Measurements from ENCODE around the gene KIAA0319L. TPM values are rescaled to one million over a fixed set of nuclear protein-coding genes. Genes with fewer than 3 reads are reported as not detected.

KIAA0319L gene
- total RNA-seq, 4 donors from 2014 or later: 91.7 to 112 (median 97.6) TPM

DNA sequence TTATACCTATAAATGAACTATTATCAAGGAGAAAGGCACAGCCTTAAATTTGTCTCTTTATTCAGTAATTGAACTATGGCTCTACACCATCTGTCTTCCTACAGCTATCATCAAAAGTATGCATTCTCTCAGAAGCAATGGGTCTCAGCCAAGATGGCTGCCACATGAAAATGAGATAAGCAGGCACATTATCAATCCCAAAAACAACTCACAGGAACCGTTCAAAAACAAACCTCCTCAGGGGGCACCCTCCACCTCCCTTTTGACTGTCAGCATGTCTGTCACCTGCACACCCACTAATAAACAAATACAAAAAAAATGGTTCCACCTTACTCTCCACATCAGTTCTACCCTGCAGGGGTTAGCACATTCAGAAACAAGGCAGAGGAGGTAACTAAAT is 23.6 kb downstream of the KIAA0319L start:
- Histone ChIP-seq H3K4me1 (peaks cover 0 to 23% (median 7%) of the 10 kb centered on the region in 4 donors), H3K4me3 (no peak overlapping the region), H3K9me3 (no peaks in the 10 kb centered on the region), H3K36me3 (peaks cover 0 to 4% (median 2%) of the 10 kb centered on the region in 4 donors), H3K27ac (no peak overlapping the region), H3K27me3 (no peaks in the 10 kb centered on the region)
- no peak for DNase-seq
- intact Hi-C loops (cut with DNase I; ENCODE audit: low total_unique reads): no loop called here
- in situ Hi-C loops (cut with MboI; ENCODE audit: low pct_ligation_motif_present in 1 of 4, low pct_unique_long_range_greater_than_20kb in 1 of 4, low sequenced_read_pairs in 3 of 4): no loop called here
- TF ChIP-seq POLR2AphosphoS5 (IDR thresholded peaks at IDR 0.05) (no peak), POLR2A (IDR thresholded peaks at IDR 0.05) (no peak), EP300 (IDR thresholded peaks at IDR 0.05; ENCODE audit: low read depth) (no peak)
- TF ChIP-seq, protein P1, sequence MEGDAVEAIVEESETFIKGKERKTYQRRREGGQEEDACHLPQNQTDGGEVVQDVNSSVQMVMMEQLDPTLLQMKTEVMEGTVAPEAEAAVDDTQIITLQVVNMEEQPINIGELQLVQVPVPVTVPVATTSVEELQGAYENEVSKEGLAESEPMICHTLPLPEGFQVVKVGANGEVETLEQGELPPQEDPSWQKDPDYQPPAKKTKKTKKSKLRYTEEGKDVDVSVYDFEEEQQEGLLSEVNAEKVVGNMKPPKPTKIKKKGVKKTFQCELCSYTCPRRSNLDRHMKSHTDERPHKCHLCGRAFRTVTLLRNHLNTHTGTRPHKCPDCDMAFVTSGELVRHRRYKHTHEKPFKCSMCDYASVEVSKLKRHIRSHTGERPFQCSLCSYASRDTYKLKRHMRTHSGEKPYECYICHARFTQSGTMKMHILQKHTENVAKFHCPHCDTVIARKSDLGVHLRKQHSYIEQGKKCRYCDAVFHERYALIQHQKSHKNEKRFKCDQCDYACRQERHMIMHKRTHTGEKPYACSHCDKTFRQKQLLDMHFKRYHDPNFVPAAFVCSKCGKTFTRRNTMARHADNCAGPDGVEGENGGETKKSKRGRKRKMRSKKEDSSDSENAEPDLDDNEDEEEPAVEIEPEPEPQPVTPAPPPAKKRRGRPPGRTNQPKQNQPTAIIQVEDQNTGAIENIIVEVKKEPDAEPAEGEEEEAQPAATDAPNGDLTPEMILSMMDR (IDR thresholded peaks at IDR 0.05): no peak
- 66% methylated on average over 1 of the region's 1 CpG; no CpG with 5 or more reads in 1 of the 2 donors for WGBS, 2 donors (ENCODE audit: low coverage in 1 of 2)

DNA sequence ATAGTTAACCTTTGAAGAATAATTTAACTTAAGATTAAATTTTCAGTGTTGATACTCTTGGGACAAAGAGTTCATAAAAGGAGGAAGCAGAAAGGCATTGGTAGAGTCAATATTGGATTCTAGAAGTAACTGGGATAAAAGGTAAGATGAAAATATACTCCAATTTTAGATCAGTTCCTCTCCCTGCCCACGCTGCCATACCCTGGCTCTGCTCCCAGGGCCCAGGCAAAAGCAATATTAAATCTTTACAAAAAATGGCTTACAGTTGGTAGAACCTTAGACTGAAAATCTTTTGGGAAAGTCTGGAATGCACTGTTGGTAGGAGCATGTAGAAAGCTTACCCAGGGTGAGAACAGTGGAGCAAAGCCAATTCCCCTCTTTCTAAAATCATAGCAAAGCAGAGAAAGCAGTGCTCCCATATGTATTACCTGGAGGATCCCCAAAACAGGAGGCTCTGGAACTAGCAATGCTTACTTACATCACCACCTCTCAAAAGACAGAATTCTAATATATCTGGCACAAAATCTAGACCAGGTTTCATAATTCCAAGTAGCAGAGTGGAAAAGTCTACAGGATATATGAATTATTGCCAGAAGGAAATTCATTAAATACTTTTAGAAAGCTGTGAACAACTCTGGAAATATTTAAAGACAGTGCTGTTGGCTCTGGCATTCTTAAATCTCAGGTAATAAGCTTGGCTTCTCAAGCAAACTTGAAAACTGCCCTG is 24.5 kb downstream of the KIAA0319L start:
- in situ Hi-C loops (cut with MboI; ENCODE audit: low pct_ligation_motif_present in 1 of 4, low pct_unique_long_range_greater_than_20kb in 1 of 4, low sequenced_read_pairs in 3 of 4): no loop called here

DNA sequence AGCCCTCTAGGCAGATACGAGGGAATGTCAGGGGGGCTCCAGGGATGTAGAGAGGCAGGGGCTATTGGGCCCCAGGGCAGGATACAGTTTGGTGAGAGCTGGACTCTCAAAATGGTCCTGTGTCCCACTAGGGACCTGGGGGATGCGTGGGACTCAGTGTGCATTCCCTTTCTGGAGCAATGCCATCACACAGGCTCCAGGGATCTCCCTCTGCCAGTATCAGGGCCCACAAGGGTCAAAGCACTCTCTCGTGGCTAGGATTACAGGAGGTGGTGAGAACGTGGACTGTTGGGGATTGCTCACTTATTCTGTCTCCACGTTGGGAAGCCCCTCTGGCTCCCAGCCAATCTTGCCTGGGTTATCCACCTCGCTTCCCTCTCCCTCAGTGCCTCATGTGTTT is 25.8 kb downstream of the KIAA0319L start:
- in situ Hi-C loops (cut with MboI; ENCODE audit: low pct_ligation_motif_present in 1 of 4, low pct_unique_long_range_greater_than_20kb in 1 of 4, low sequenced_read_pairs in 3 of 4): no loop called here
- intact Hi-C loops (cut with DNase I; ENCODE audit: low total_unique reads): no loop called here
- Histone ChIP-seq H3K27me3 (no peaks in the 10 kb centered on the region), H3K9me3 (no peaks in the 10 kb centered on the region), H3K36me3 (peaks cover 0 to 4% (median 2%) of the 10 kb centered on the region in 4 donors), H3K4me1 (peaks cover 0 to 7% (median 0%) of the 10 kb centered on the region in 4 donors), H3K4me3 (no peak overlapping the region), H3K27ac (no peak overlapping the region)
- TF ChIP-seq, protein P1 (IDR thresholded peaks at IDR 0.05): no peak
- no peak for TF ChIP-seq POLR2A (IDR thresholded peaks at IDR 0.05)
- WGBS, 2 donors (ENCODE audit: low coverage in 1 of 2): 52 to 93% methylated on average over 2 to 6 of the region's 6 CpGs
- DNase-seq: no peak

More for the DNA sequence above, 24.5 kb downstream of the KIAA0319L start:
- peaks cover 0 to 14% (median 2%) of the 10 kb centered on the region in 4 donors for H3K4me1 ChIP-seq
- TF ChIP-seq POLR2AphosphoS5 (IDR thresholded peaks at IDR 0.05): no peak
- no peak for TF ChIP-seq POLR2A (IDR thresholded peaks at IDR 0.05)
- TF ChIP-seq, protein P1 (IDR thresholded peaks at IDR 0.05): no peak
- TF ChIP-seq EP300 (IDR thresholded peaks at IDR 0.05; ENCODE audit: low read depth): no peak
- 88% methylated on average over 1 of the region's 1 CpG for WGBS, 2 donors (ENCODE audit: low coverage in 1 of 2)
- H3K9me3 ChIP-seq: no peaks in the 10 kb centered on the region
- H3K36me3 ChIP-seq: peaks cover 0 to 4% (median 2%) of the 10 kb centered on the region in 4 donors
- no peak overlapping the region for H3K27ac ChIP-seq
- no peak for DNase-seq
- no peaks in the 10 kb centered on the region for H3K27me3 ChIP-seq
- no peak overlapping the region for H3K4me3 ChIP-seq
- intact Hi-C loops (cut with DNase I; ENCODE audit: low total_unique reads): no loop called here

DNA sequence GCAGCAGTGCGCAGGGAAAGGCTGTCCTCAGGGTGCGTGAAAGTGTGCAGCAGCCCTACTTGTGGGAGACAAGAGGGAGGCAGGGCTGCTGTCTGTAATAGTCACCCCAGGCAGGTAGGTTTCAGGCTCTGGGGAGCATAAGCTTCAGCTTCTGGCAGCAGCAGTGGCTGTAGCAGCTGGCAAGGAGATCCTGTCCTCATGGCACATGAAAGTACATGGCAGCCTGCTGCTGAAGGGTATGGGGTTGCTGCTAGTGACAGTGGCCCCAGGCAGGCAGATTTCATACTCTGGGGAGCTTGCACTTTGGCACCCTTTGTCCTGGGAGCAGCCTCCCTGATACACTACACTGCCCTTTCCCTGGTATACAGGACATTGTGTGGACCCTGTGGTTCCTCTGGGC is 26.3 kb downstream of the KIAA0319L start:
- intact Hi-C loops (cut with DNase I; ENCODE audit: low total_unique reads) (no loop called here), in situ Hi-C loops (cut with MboI; ENCODE audit: low pct_ligation_motif_present in 1 of 4, low pct_unique_long_range_greater_than_20kb in 1 of 4, low sequenced_read_pairs in 3 of 4) (no loop called here)
- TF ChIP-seq POLR2AphosphoS5 (IDR thresholded peaks at IDR 0.05) (no peak), EP300 (IDR thresholded peaks at IDR 0.05; ENCODE audit: low read depth) (no peak), POLR2A (IDR thresholded peaks at IDR 0.05) (no peak)
- TF ChIP-seq, protein P1 (IDR thresholded peaks at IDR 0.05): no peak
- Histone ChIP-seq H3K4me3 (no peak overlapping the region), H3K27ac (no peak overlapping the region), H3K9me3 (no peaks in the 10 kb centered on the region), H3K4me1 (peaks cover 0 to 7% (median 0%) of the 10 kb centered on the region in 4 donors), H3K27me3 (no peaks in the 10 kb centered on the region), H3K36me3 (peaks cover 0 to 4% (median 2%) of the 10 kb centered on the region in 4 donors)
- no peak for DNase-seq
- WGBS, 2 donors (ENCODE audit: low coverage in 1 of 2): 100% methylated on average over 2 of the region's 2 CpGs; no CpG with 5 or more reads in 1 of the 2 donors

Measured in transverse colon (tissue), 4 donors.